HCT116 (cell line): ENCODE results near the gene PHOSPHO1. TPM values are rescaled to one million over a fixed set of nuclear protein-coding genes. Genes with fewer than 3 reads are reported as not detected.
"Not testable (repeated sequence)": the region's sequence is repeated elsewhere in the genome, so short reads cannot be mapped to it uniquely, and the experiment has no call there.

Experiments
- ATAC-seq: fragments of 200-7000 bp; cut with Tn5 transposase; 2 replicates; pipeline ENCODE4 v1.9.1; 2020; ENCODE audit warnings: mild to moderate bottlenecking, moderate library complexity
- BruUV-seq: library from RNA; stranded (reverse); fragments of 400-500 nt; replicated peaks from 2 replicates; lab custom pipeline; 2021; lab: Mats Ljungman, UMichigan
- CTCF ChIA-PET: fragments of 300-600 bp; sonication (Branson Sonifier 250); formaldehyde crosslinking; loops from one replicate; lab custom pipeline; 2021; ENCODE audit warnings: antibody characterized with exemption; lab: Charles Lee
- POLR2A ChIA-PET: fragments of 300-600, 350-600 bp; sonication (Branson Sonifier 250); formaldehyde crosslinking; loops from one replicate; lab custom pipeline; 2021; ENCODE audit warnings: antibody characterized with exemption; lab: Charles Lee
- RAD21 ChIA-PET, 2 experiments: fragments of 300-600 bp; sonication (Branson Sonifier 250); formaldehyde crosslinking; loops; one replicate each; lab custom pipeline; 2023; ENCODE audit warnings: low total read pairs in 2 of 2; ENCODE audit not compliant: uncharacterized antibody in 2 of 2, unreplicated experiment in 2 of 2, low non-redundant PET in 1 of 2; lab: Charles Lee
- DNase-seq: peaks from one replicate; pipeline ENCODE4 v3.0.0-alpha.2; 2010; ENCODE audit warnings: low read depth, low spot score
- H2AFZ ChIP-seq: fragments of 200-600 bp; shearing (Covaris generic), sonication (generic); 2 replicates; pipeline ENCODE4 v1.6.1; 2017; ENCODE audit warnings: low read depth, mixed run types, mixed read lengths, antibody characterized with exemption, low read length; ENCODE audit not compliant: poor library complexity, severe bottlenecking
- H3K27ac ChIP-seq: 2 replicates; pipeline ENCODE4 v1.5.1; 2012; ENCODE audit warnings: low read depth, low read length
- H3K27me3 ChIP-seq: fragments of 200-600 bp; sonication (generic); 2 replicates; pipeline ENCODE4 v1.6.1; 2016; ENCODE audit warnings: mixed run types, low read length, mixed read lengths; ENCODE audit not compliant: insufficient read depth
- H3K36me3 ChIP-seq, 2 experiments: fragments of 200-500 bp in 1 of 2; fragments of 200-600 bp in 1 of 2; sonication (Bioruptor generic) in 1 of 2; sonication (generic) in 1 of 2; 2 replicates each; pipeline versions ENCODE4 v1.5.1 to v1.6.1; 2014 to 2016; ENCODE audit warnings: low read length in 2 of 2, inconsistent platforms in 1 of 2, mixed read lengths in 1 of 2, mixed run types in 1 of 2; ENCODE audit not compliant: insufficient read depth in 2 of 2, control insufficient read depth in 1 of 2
- H3K4me1 ChIP-seq, 2 experiments: fragments of 200-600 bp in 1 of 2; sonication (generic) in 1 of 2; 2 replicates each; pipeline versions ENCODE4 v1.5.1 to v1.6.1; 2012 to 2017; ENCODE audit warnings: low read length in 2 of 2, inconsistent platforms in 1 of 2, mild to moderate bottlenecking in 1 of 2, mixed read lengths in 1 of 2, mixed run types in 1 of 2, moderate library complexity in 1 of 2; ENCODE audit not compliant: insufficient read depth in 2 of 2, control insufficient read depth in 1 of 2
- H3K4me2 ChIP-seq: fragments of 200-600 bp; sonication (generic); 2 replicates; pipeline ENCODE4 v1.6.1; 2017; ENCODE audit warnings: mixed run types, low read length, mixed read lengths
- H3K4me3 ChIP-seq, 2 experiments: fragments of 200-600 bp in 1 of 2; sonication (generic) in 1 of 2; replicated peaks in 1 of 2; 2 replicates each; pipeline ENCODE4 v1.5.1; 2011 to 2016; ENCODE audit warnings: low read length in 2 of 2, control low read depth in 1 of 2, low read depth in 1 of 2, mild to moderate bottlenecking in 1 of 2, mixed read lengths in 1 of 2, mixed run types in 1 of 2
- H3K79me2 ChIP-seq: fragments of 200-600 bp; sonication (generic); 2 replicates; pipeline ENCODE4 v1.6.1; 2017; ENCODE audit warnings: mild to moderate bottlenecking, mixed run types, low read length, moderate library complexity, mixed read lengths; ENCODE audit not compliant: insufficient read depth
- H3K9ac ChIP-seq: fragments of 200-600 bp; sonication (generic); 2 replicates; pipeline ENCODE4 v1.6.1; 2016; ENCODE audit warnings: low read length, mixed read lengths
- H3K9me2 ChIP-seq: fragments of 200-600 bp; sonication (generic), shearing (Covaris generic); 2 replicates; pipeline ENCODE4 v1.6.1; 2017; ENCODE audit warnings: mixed run types, mild to moderate bottlenecking, moderate library complexity; ENCODE audit not compliant: insufficient read depth
- H3K9me3 ChIP-seq, 2 experiments: fragments of 200-500 bp in 1 of 2; fragments of 200-600 bp in 1 of 2; sonication (Bioruptor generic) in 1 of 2; sonication (generic) in 1 of 2; 2 replicates each; pipeline ENCODE4 v1.6.1; 2014 to 2017; ENCODE audit warnings: low read length in 2 of 2, mixed read lengths in 2 of 2, inconsistent platforms in 1 of 2, low read depth in 1 of 2, mild to moderate bottlenecking in 1 of 2, mixed run types in 1 of 2, moderate library complexity in 1 of 2; ENCODE audit not compliant: control insufficient read depth in 1 of 2, insufficient read depth in 1 of 2
- H4K20me1 ChIP-seq: fragments of 200-600 bp; sonication (generic), shearing (Covaris generic); 2 replicates; pipeline ENCODE4 v1.6.1; 2017; ENCODE audit warnings: mixed run types, mild to moderate bottlenecking, moderate library complexity; ENCODE audit not compliant: insufficient read depth
- CEBPB ChIP-seq: IDR thresholded peaks from 2 replicates; pipeline ENCODE4 v1.6.1; 2012; ENCODE audit warnings: low read depth
- EGR1 ChIP-seq: IDR thresholded peaks from 2 replicates; pipeline ENCODE4 v1.6.1; 2012; ENCODE audit warnings: low read depth
- ELF1 ChIP-seq: IDR thresholded peaks from 2 replicates; pipeline ENCODE4 v1.6.1; 2012; ENCODE audit warnings: low read depth, borderline replicate concordance
- RAD21 ChIP-seq: IDR thresholded peaks from 2 replicates; pipeline ENCODE4 v1.6.1; 2012; ENCODE audit warnings: low read depth, mild to moderate bottlenecking
- SP1 ChIP-seq: IDR thresholded peaks from 2 replicates; pipeline ENCODE4 v1.6.1; 2012; ENCODE audit warnings: low read depth
- YY1 ChIP-seq: IDR thresholded peaks from 2 replicates; pipeline ENCODE4 v1.6.1; 2011; ENCODE audit warnings: low read length, low read depth, moderate library complexity, mild to moderate bottlenecking; ENCODE audit not compliant: insufficient replicate concordance; ENCODE audit errors: extremely low read depth
- ZNF274 ChIP-seq: fragments of 200-500 bp; sonication (Bioruptor generic); IDR thresholded peaks from 2 replicates; pipeline ENCODE4 v1.6.1; 2014; ENCODE audit warnings: mild to moderate bottlenecking, low read depth, low read length, inconsistent platforms
- intact Hi-C: fragments of 100-400 bp; cut with micrococcal nuclease; formaldehyde crosslinking; loops from 2 replicates; pipeline ENCODE4 v1.10.0; 2022
- total RNA-seq: library from RNA; stranded (reverse); gene quantifications from one replicate; pipeline ENCODE4 v1.2.1, GENCODE V29; 2021; ENCODE audit not compliant: unreplicated experiment
- TF ChIP-seq, protein P1 (sequence below): IDR thresholded peaks from 2 replicates; pipeline ENCODE4 v1.6.1; 2012
- TF ChIP-seq, protein P2 (sequence below): IDR thresholded peaks from 2 replicates; pipeline ENCODE4 v1.6.1; 2011; ENCODE audit warnings: mild to moderate bottlenecking, low read length, moderate library complexity; ENCODE audit not compliant: insufficient replicate concordance; ENCODE audit errors: extremely low read depth

The PHOSPHO1 gene
- total RNA-seq, 1 experiment from 2014 or later: 3.0 TPM

DNA sequence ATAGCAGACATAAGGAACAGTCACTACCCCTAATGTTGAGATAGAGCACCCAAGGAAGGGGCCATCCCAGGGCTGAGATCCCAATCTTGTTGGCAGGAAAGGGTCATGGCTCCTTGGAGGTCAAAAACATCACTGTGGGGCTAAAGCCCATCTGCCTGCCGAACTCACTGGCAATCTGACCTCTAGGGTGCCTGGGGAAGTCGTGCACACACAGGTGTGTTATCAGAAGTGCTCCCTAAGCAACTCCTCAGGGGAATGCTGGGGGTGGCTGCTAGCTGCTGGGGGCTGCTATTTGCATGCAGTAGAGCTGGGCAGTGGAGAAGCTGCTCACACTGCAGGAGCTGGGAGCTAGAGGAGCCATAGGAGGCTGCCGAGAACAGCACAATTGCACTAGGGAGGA lies 47.5 kb upstream of the PHOSPHO1 start:
- Histone ChIP-seq H3K9ac (no peak overlapping the region), H3K9me2 (no peaks in the 10 kb centered on the region), H3K4me1 (no peaks in the 10 kb centered on the region), H3K79me2 (no peaks in the 10 kb centered on the region), H3K27me3 (no peaks in the 10 kb centered on the region), H3K36me3 (no peaks in the 10 kb centered on the region), H4K20me1 (no peaks in the 10 kb centered on the region), H3K4me2 (no peak overlapping the region), H3K27ac (no peak overlapping the region), H3K9me3 (no peaks in the 10 kb centered on the region), H3K4me3 (no peak overlapping the region), H2AFZ (no peak overlapping the region)
- intact Hi-C loops: no loop called here
- CTCF ChIA-PET: no interaction called here
- POLR2A ChIA-PET: no interaction called here
- RAD21 ChIA-PET: no interaction called here
- ATAC-seq (no peak), DNase-seq (no peak)
- no TSS peak for BruUV-seq
- no peak for TF ChIP-seq SP1

DNA sequence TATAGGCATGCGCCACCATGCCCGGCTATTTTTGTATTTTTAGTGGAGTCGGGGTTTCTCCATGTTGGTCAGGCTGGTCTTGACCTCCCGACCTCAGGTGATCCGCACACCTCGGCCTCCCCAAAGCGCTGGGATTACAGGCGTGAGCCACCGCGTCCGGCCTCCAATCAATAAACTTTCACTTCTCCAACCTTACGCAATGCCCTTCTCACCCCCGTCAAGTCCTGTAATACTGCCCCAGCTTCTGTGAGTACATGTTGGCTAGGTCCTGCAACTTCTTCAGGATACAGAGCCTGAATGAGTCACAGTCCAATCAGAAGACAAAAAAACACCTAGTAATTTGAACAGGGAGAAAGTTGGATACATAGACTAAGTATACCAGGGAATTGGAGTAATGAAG lies 47.1 kb upstream of the PHOSPHO1 start:
- Histone ChIP-seq H3K4me3 (no peak overlapping the region), H3K27ac (no peak overlapping the region), H3K9ac (no peak overlapping the region), H3K4me1 (no peaks in the 10 kb centered on the region), H2AFZ (no peak overlapping the region), H3K36me3 (no peaks in the 10 kb centered on the region), H3K4me2 (no peak overlapping the region), H3K27me3 (no peaks in the 10 kb centered on the region), H3K9me2 (no peaks in the 10 kb centered on the region), H3K9me3 (no peaks in the 10 kb centered on the region), H3K79me2 (no peaks in the 10 kb centered on the region), H4K20me1 (no peaks in the 10 kb centered on the region)
- ATAC-seq (no peak), DNase-seq (no peak)
- BruUV-seq: no TSS peak
- CTCF ChIA-PET: no interaction called here
- RAD21 ChIA-PET: no interaction called here
- TF ChIP-seq SP1 (no peak), CEBPB (no peak), YY1 (no peak), ZNF274 (no peak), EGR1 (no peak), ELF1 (no peak), RAD21 (no peak)
- TF ChIP-seq, protein P1, sequence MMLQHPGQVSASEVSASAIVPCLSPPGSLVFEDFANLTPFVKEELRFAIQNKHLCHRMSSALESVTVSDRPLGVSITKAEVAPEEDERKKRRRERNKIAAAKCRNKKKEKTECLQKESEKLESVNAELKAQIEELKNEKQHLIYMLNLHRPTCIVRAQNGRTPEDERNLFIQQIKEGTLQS: no peak
- TF ChIP-seq, protein P2, sequence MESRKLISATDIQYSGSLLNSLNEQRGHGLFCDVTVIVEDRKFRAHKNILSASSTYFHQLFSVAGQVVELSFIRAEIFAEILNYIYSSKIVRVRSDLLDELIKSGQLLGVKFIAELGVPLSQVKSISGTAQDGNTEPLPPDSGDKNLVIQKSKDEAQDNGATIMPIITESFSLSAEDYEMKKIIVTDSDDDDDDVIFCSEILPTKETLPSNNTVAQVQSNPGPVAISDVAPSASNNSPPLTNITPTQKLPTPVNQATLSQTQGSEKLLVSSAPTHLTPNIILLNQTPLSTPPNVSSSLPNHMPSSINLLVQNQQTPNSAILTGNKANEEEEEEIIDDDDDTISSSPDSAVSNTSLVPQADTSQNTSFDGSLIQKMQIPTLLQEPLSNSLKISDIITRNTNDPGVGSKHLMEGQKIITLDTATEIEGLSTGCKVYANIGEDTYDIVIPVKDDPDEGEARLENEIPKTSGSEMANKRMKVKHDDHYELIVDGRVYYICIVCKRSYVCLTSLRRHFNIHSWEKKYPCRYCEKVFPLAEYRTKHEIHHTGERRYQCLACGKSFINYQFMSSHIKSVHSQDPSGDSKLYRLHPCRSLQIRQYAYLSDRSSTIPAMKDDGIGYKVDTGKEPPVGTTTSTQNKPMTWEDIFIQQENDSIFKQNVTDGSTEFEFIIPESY: no peak
- POLR2A ChIA-PET: no interaction called here
- intact Hi-C loops: no loop called here

DNA sequence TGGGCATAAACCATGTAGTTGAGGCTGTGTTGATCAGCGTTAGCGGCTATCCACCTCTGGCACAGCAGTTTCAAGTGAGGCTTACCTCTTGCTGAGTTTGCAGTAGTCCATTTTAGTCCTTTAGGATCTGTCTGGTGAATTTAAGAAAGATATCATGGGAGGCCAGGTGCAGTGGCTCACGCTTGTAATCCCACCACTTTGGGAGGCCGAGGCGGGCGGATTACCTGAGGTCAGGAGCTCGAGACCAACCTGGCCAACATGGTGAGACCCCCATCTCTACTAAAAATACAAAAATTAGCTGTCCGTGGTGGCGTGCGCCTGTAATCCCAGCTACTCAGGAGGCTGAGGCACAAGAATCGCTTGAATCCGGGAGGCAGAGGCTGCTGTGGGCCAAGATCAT lies 45.4 kb upstream of the PHOSPHO1 start:
- H3K27ac ChIP-seq, H3K4me3 ChIP-seq, CTCF ChIA-PET, H2AFZ ChIP-seq, H3K36me3 ChIP-seq, H4K20me1 ChIP-seq, DNase-seq, H3K4me1 ChIP-seq, ATAC-seq, POLR2A ChIA-PET, H3K9me3 ChIP-seq, H3K27me3 ChIP-seq, RAD21 ChIA-PET, H3K79me2 ChIP-seq, intact Hi-C loops, BruUV-seq, H3K9ac ChIP-seq, H3K4me2 ChIP-seq, H3K9me2 ChIP-seq: not testable (repeated sequence)
